ENCODE data around the gene NCCRP1.

GRCh38 chr19:39224910-39225309 lies 28.1 kb downstream of the NCCRP1 start:
- TF ChIP-seq CTCF (IDR thresholded peaks at IDR 0.05; ENCODE audit: low read depth, low read length, poor library complexity, severe bottlenecking) (peak; percentile 9), EZH2phosphoT487 (IDR thresholded peaks at IDR 0.05; ENCODE audit: borderline replicate concordance, low read length) (no peak)
